Measurements from ENCODE around the gene RPH3AL.

Gene RPH3AL

GRCh38 chr17:333626-334396, 18.8 kb downstream of the RPH3AL start:
- no peak overlapping the region for H3K4me3 ChIP-seq (ENCODE audit: low read depth, low read length)
- no peak for TF ChIP-seq CTCF (IDR thresholded peaks at IDR 0.05; ENCODE audit: borderline replicate concordance, insufficient read depth, low read depth, low read length)

GRCh38 chr17:332558-333322, 19.9 kb downstream of the RPH3AL start:
- TF ChIP-seq CTCF (IDR thresholded peaks at IDR 0.05; ENCODE audit: borderline replicate concordance, insufficient read depth, low read depth, low read length), result no peak

GRCh38 chr17:332023-332422, 20.6 kb downstream of the RPH3AL start:
- no peak overlapping the region for H3K4me3 ChIP-seq (ENCODE audit: low read depth, low read length)
- no peak for TF ChIP-seq CTCF (IDR thresholded peaks at IDR 0.05; ENCODE audit: borderline replicate concordance, insufficient read depth, low read depth, low read length)

More at GRCh38 chr17:332558-333322, 19.9 kb downstream of the RPH3AL start:
- no peak overlapping the region for H3K4me3 ChIP-seq (ENCODE audit: low read depth, low read length)

- no peak for TF ChIP-seq CTCF (IDR thresholded peaks at IDR 0.05; ENCODE audit: borderline replicate concordance, insufficient read depth, low read depth, low read length)
- H3K4me3 ChIP-seq (ENCODE audit: low read depth, low read length), result no peak overlapping the region
Observed at GRCh38 chr17:330993-331701, 21.5 kb downstream of the RPH3AL start.

GRCh38 chr17:329784-330420, 22.7 kb downstream of the RPH3AL start:
- TF ChIP-seq CTCF (IDR thresholded peaks at IDR 0.05; ENCODE audit: borderline replicate concordance, insufficient read depth, low read depth, low read length), result no peak
- H3K4me3 ChIP-seq (ENCODE audit: low read depth, low read length), result no peak overlapping the region

GRCh38 chr17:327971-328370, 24.6 kb downstream of the RPH3AL start:
- TF ChIP-seq CTCF (IDR thresholded peaks at IDR 0.05; ENCODE audit: borderline replicate concordance, insufficient read depth, low read depth, low read length), result no peak
- H3K4me3 ChIP-seq (ENCODE audit: low read depth, low read length), result no peak overlapping the region
